BLaER1 treated with 17β-estradiol and CSF1 and Interleukin-3, amounts not matched to agents 10 nM and 100 nM (cell line): ENCODE measurements around the gene PBXIP1.
"Not testable (repeated sequence)": the region's sequence is repeated elsewhere in the genome, so short reads cannot be mapped to it uniquely, and the experiment has no call there.

Source experiments
- H3K27ac ChIP-seq, 11 experiments: shearing (Covaris generic); formaldehyde crosslinking; 2 replicates each; pipeline ENCODE4 v1.8.1; 2022
- H3K27me3 ChIP-seq, 11 experiments: shearing (Covaris generic); formaldehyde crosslinking; 2 replicates each; pipeline ENCODE4 v1.8.1; 2022
- H3K36me3 ChIP-seq, 11 experiments: shearing (Covaris generic); formaldehyde crosslinking; 2 replicates each; pipeline ENCODE4 v1.8.1; 2022
- H3K4me1 ChIP-seq, 10 experiments: shearing (Covaris generic); formaldehyde crosslinking; 2 replicates each; pipeline ENCODE4 v1.8.1; 2022
- H3K4me2 ChIP-seq, 11 experiments: shearing (Covaris generic); formaldehyde crosslinking; 2 replicates each; pipeline ENCODE4 v1.8.1; 2022
- H3K4me3 ChIP-seq, 10 experiments: shearing (Covaris generic); formaldehyde crosslinking; 2 replicates each; pipeline ENCODE4 v1.8.1; 2022
- H3K9ac ChIP-seq, 11 experiments: shearing (Covaris generic); formaldehyde crosslinking; 2 replicates each; pipeline ENCODE4 v1.8.1; 2022
- H3K9me3 ChIP-seq, 11 experiments: shearing (Covaris generic); formaldehyde crosslinking; replicated peaks in 1 of 11; 2 replicates each; pipeline ENCODE4 v1.8.1; 2022
- H4K20me1 ChIP-seq, 11 experiments: shearing (Covaris generic); formaldehyde crosslinking; 2 replicates each; pipeline ENCODE4 v1.8.1; 2022
- Cebpa-rat ChIP-seq, 11 experiments: shearing (Covaris generic); IDR thresholded peaks; 2 replicates each; pipeline ENCODE4 v1.8.1; 2022

Gene PBXIP1

DNA sequence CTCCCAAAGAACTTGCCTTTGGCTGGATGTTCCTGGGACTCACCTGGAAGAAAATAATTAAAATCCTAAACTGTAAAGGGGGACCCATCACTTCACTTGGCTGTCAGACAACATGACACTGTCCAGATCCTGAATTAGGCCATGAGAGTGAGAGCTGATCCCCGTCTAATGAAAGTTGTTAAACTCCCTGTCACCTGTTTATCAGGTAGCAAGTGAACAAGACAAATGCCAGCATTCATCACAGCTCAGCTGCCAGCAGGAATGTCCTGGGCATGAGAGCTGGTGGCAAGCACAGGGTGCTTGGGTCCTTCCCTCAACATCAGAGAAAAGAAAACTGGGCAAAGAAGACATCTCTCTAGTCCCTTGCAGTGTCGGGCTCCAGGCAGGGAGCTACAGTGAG lies 43.1 kb downstream of the PBXIP1 start:
- H3K27ac ChIP-seq, result no peak overlapping the region
- H3K9ac ChIP-seq, result no peak overlapping the region
- H3K4me3 ChIP-seq, result no peak overlapping the region
- H3K9me3 ChIP-seq, result peaks cover 18 to 35% (median 30%) of the 10 kb centered on the region in 11 experiments
- H3K27me3 ChIP-seq, result no peaks in the 10 kb centered on the region
- TF ChIP-seq Cebpa-rat (IDR thresholded peaks at IDR 0.05), result no peak
- peaks cover 0 to 7% (median 0%) of the 10 kb centered on the region in 11 experiments; a peak in 5 of 22 replicates for H3K36me3 ChIP-seq
- H3K4me2 ChIP-seq, result no peak overlapping the region
- H3K4me1 ChIP-seq, result no peaks in the 10 kb centered on the region
- H4K20me1 ChIP-seq, result no peaks in the 10 kb centered on the region

DNA sequence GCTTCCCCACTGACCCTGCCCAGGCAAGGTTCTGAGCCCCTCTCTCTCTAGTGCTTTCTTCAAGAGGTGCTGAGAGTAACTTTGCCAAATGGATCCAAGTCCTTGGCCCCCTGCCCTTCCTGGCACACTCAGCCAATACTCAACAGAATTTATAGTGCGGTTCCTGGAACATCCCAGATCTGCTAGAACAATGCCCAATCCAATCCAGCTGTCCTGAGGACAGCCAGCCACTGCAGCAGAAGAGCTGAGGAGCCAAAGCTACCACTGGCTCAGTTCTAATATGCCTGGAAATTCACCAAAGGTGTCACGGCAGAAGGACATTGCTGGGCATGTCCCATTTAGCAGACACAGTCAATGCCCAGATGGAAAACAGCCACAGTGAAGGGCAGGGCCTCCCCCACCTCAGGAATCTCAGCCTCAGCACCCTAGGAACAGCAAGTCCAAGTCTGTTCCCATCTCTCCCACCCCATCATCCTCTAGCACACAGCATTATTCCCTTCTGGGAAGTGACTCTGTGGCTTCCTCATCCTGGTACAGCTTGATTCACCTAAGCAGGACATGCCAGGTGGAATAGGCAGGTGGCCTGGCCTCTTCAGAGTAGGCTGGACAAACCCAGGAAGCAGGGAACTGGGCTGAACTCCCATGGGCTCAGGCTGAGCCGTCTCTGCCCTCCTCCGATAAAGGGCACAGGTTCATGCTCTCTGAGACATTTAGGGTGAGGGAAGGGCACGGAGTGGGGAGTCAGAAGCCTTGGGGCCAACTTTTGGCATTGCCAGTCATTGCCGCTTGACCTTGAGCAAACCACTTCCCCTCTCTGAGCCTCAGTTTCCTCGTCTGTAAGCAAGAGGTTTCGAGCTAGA lies 44.0 kb downstream of the PBXIP1 start:
- Histone ChIP-seq H3K36me3 (peaks cover 0 to 6% (median 0%) of the 10 kb centered on the region in 11 experiments; a peak in 5 of 22 replicates), H3K4me1 (no peaks in the 10 kb centered on the region), H3K27ac (no peak overlapping the region), H3K9me3 (peaks cover 21 to 39% (median 34%) of the 10 kb centered on the region in 11 experiments), H3K9ac (no peak overlapping the region), H3K4me2 (no peak overlapping the region), H3K4me3 (no peak overlapping the region), H4K20me1 (no peaks in the 10 kb centered on the region), H3K27me3 (no peaks in the 10 kb centered on the region)
- TF ChIP-seq Cebpa-rat (IDR thresholded peaks at IDR 0.05), result no peak

DNA sequence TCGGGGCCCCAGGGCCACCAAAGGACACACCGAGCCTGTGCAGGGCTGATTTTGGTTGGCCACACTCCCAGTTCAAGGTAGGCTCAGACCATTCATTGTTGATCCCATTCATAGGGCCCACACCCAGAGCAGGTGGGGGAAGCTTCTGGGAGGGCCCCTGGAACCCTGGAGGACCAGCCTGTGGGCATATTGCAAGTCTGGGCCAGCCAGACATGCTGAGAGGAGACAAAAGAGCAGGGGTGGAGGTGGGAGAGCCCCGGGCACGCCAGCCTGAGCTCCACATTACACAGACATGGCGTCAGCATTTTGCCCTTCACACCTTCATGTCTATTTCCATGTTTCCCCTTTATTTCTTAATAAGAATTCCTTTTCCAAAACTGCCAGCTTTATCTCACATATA lies 45.0 kb downstream of the PBXIP1 start:
- Histone ChIP-seq H3K9ac (no peak overlapping the region), H3K4me3 (no peak overlapping the region), H3K36me3 (peaks cover 0 to 5% (median 0%) of the 10 kb centered on the region in 11 experiments; a peak in 2 of 22 replicates), H4K20me1 (no peaks in the 10 kb centered on the region), H3K4me2 (no peak overlapping the region), H3K4me1 (no peaks in the 10 kb centered on the region), H3K27ac (no peak overlapping the region), H3K9me3 (peaks cover 21 to 37% (median 29%) of the 10 kb centered on the region in 11 experiments), H3K27me3 (no peaks in the 10 kb centered on the region)
- no peak for TF ChIP-seq Cebpa-rat (IDR thresholded peaks at IDR 0.05)

DNA sequence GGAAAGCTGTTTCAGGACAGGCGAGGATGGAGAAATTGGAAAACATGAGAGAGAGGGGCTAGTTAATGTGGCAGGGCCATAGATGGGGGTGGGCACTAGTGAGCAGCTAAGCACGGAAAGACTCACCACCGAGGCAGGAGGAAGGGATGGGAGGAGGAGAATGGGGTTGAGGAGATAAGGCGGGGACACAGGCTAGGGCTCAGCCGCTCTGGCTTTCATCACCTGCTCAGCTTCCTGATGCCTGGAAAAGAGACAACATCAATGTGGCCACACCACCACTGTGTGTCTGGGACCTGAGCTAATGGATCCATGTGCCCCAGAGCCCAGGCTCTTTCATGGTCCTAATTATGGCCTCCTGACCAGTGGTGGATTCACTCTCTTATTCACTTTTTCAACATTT lies 47.0 kb downstream of the PBXIP1 start:
- Histone ChIP-seq H3K9me3 (peaks cover 21 to 37% (median 29%) of the 10 kb centered on the region in 11 experiments), H3K4me1 (no peaks in the 10 kb centered on the region), H4K20me1 (no peaks in the 10 kb centered on the region), H3K36me3 (peaks cover 0 to 5% (median 0%) of the 10 kb centered on the region in 11 experiments; a peak in 2 of 22 replicates), H3K9ac (no peak overlapping the region), H3K27ac (no peak overlapping the region), H3K4me2 (no peak overlapping the region), H3K4me3 (no peak overlapping the region), H3K27me3 (no peaks in the 10 kb centered on the region)
- no peak for TF ChIP-seq Cebpa-rat (IDR thresholded peaks at IDR 0.05)

DNA sequence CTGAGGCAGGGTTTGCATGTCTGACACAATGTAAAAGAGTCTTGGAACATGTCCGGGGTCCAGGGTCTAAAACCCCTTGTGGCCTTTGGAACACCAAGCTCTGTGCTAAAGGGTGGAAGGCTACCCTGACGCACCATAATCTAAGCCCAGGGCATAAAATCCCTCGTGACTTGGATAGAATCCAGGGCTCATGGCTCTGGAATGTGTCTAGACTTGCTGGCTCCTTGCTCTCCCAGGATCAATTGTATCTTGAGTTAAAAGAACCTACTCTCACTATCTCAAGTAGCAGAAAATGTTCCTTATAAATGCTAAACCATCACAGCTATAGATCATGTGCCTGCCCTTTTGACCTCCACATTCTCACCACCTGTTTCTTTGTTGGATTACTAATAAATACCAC lies 47.8 kb downstream of the PBXIP1 start:
- H3K4me3 ChIP-seq, H3K36me3 ChIP-seq, H3K9ac ChIP-seq, H3K27me3 ChIP-seq, H3K4me2 ChIP-seq, H3K27ac ChIP-seq, H4K20me1 ChIP-seq, H3K4me1 ChIP-seq: not testable (repeated sequence)
- peaks cover 21 to 37% (median 29%) of the 10 kb centered on the region in 11 experiments for H3K9me3 ChIP-seq

DNA sequence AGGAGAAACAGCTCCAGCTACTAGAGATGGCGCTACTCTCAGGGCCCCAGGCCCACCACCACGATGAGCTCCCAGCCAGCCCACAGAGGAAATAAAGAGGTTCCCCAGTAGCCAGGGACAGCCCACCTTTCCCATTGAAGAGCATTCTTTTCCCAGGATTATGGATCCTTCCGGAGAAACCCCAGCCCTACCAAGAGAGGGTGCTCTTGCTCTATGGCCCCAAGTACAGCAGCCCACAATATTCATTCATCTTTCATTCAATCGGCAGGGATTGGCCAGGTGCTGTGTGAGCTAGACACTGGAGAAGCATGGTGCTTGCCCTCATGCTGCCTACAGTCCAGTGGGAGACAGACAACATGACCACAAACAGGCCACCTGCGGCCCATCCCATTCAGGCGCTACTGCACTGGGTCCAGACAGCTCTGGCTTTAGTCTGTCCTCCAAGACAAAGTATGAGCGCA lies 49.2 kb downstream of the PBXIP1 start:
- TF ChIP-seq Cebpa-rat (IDR thresholded peaks at IDR 0.05), result no peak
- no peak overlapping the region for H3K9ac ChIP-seq
- H3K27ac ChIP-seq, result no peak overlapping the region
- no peak overlapping the region for H3K4me3 ChIP-seq
- no peaks in the 10 kb centered on the region for H3K27me3 ChIP-seq
- peaks cover 21 to 37% (median 29%) of the 10 kb centered on the region in 11 experiments for H3K9me3 ChIP-seq
- H3K4me2 ChIP-seq, result no peak overlapping the region
- peaks cover 0 to 5% (median 0%) of the 10 kb centered on the region in 11 experiments; a peak in 2 of 22 replicates for H3K36me3 ChIP-seq
- no peaks in the 10 kb centered on the region for H4K20me1 ChIP-seq
- no peaks in the 10 kb centered on the region for H3K4me1 ChIP-seq

DNA sequence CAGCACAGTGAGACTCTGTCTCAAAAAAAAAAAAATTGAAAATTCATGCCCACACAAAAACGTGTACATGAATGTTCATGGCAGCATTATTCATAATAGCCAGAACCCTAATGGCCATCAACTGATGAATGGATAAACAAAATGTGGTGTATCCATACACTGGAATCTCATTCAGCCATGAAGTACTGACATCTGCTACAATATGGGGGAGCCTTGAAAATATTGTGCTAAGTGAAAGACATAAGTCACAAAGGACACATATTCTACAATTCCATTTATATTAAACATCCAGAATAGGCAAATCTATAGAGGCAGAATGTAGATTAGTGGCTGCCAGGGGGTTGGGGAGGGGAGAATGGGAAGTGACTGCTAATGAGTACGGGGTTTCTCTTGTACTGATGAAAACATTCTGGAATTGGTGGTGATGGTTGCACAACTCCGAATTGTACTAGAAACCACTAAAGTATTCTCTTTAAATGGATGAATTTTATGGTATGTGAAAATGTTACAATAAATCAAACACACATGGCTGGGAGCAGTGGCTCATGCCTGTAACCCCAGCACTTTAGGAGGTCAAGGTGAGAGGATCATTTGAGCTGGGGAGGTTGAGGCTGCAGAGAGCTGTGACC lies 52.8 kb downstream of the PBXIP1 start:
- no peak overlapping the region for H3K4me2 ChIP-seq
- no peak overlapping the region for H3K27ac ChIP-seq
- H3K9me3 ChIP-seq, result peaks cover 6 to 15% (median 9%) of the 10 kb centered on the region in 11 experiments
- H3K4me3 ChIP-seq, result no peak overlapping the region
- H3K36me3 ChIP-seq, result no peaks in the 10 kb centered on the region
- H3K27me3 ChIP-seq, result no peaks in the 10 kb centered on the region
- no peaks in the 10 kb centered on the region for H4K20me1 ChIP-seq
- TF ChIP-seq Cebpa-rat (IDR thresholded peaks at IDR 0.05), result no peak
- no peak overlapping the region for H3K9ac ChIP-seq
- H3K4me1 ChIP-seq, result no peaks in the 10 kb centered on the region

DNA sequence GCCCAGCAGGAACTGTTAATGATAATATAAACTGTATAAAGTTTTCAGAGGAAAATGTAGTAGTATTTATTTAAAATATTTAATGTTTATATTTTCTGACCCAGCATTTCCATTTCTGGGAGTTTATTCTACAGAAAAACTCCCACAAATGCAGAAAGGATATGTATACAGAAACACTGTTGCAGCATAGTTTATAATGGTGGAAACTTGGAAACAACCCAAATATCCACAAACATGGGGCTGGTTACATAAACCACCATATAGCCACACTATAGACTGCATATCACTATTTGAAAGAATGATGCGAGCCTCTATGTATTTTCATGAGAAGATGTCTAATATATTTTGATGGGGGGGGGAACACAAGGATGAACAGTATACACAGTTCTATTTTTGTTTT lies 54.3 kb downstream of the PBXIP1 start:
- H3K4me2 ChIP-seq, result no peak overlapping the region

DNA sequence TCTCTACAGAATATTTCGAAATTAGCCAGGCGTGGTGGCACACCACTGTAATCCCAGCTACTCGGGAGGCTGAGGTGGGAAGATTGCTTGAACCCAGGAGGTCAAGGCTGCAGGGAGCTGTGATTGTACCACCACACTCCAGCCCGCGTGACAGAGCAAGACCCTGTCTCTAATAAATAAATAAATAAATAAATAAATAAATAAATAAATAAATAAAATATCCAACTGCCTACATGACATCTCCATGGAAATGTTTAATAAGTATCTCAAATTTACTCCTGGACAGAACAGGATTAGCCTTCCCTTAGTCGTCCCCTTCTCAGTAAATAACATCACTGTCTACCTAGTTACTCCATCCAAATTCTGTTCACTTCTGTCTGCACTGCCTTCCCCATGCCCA lies 56.9 kb downstream of the PBXIP1 start:
- Histone ChIP-seq H3K4me1 (peaks cover 4 to 21% (median 16%) of the 10 kb centered on the region in 10 experiments; a peak in 18 of 20 replicates), H3K4me2 (no peak overlapping the region), H3K4me3 (no peak overlapping the region), H4K20me1 (no peaks in the 10 kb centered on the region), H3K27ac (no peak overlapping the region), H3K27me3 (no peaks in the 10 kb centered on the region), H3K9ac (no peak overlapping the region), H3K9me3 (no peaks in the 10 kb centered on the region), H3K36me3 (no peaks in the 10 kb centered on the region)
- no peak for TF ChIP-seq Cebpa-rat (IDR thresholded peaks at IDR 0.05)

More for the DNA sequence above, 54.3 kb downstream of the PBXIP1 start:
- Histone ChIP-seq H3K27ac (no peak overlapping the region), H3K4me3 (no peak overlapping the region), H3K9me3 (peaks cover 0 to under 1% (median 0%) of the 10 kb centered on the region in 11 experiments; a peak in 2 of 22 replicates), H3K4me1 (peaks cover 0 to 10% (median 8%) of the 10 kb centered on the region in 10 experiments; a peak in 12 of 20 replicates), H3K9ac (no peak overlapping the region), H4K20me1 (no peaks in the 10 kb centered on the region), H3K27me3 (no peaks in the 10 kb centered on the region), H3K36me3 (no peaks in the 10 kb centered on the region)
- no peak for TF ChIP-seq Cebpa-rat (IDR thresholded peaks at IDR 0.05)
